IMR-90 (cell line): Measurements from ENCODE around the gene ALOX5AP. TPM values are rescaled to one million over a fixed set of nuclear protein-coding genes. Genes with fewer than 3 reads are reported as not detected.

Experiments used
- ATAC-seq: fragments of 200-7000 bp; cut with Tn5 transposase; 2 replicates; pipeline ENCODE4 v1.9.1; 2020; ENCODE audit warnings: low read depth, mild to moderate bottlenecking, moderate library complexity
- BruUV-seq: library from RNA; stranded (reverse); fragments of 400-500 nt; replicated peaks from 2 replicates; lab custom pipeline; 2021; lab: Mats Ljungman, UMichigan
- CTCF ChIA-PET: fragments of 300-600 bp; formaldehyde crosslinking; extraction: SDS; loops from one replicate; lab custom pipeline; 2021; ENCODE audit warnings: antibody characterized with exemption; lab: Yijun Ruan, JAX
- POLR2A ChIA-PET: fragments of 300-600 bp; sonication (Branson Sonifier 250); formaldehyde crosslinking; loops from one replicate; lab custom pipeline; 2022; ENCODE audit warnings: antibody characterized with exemption; ENCODE audit not compliant: unreplicated experiment; lab: Charles Lee
- DNase-seq: peaks from one replicate; pipeline ENCODE4 v3.0.0; 2013
- H2AFZ ChIP-seq: replicated peaks from 2 replicates; pipeline ENCODE3; 2013; ENCODE audit warnings: low read length, mild to moderate bottlenecking; ENCODE audit not compliant: poor library complexity
- H2AK5ac ChIP-seq: 2 replicates; pipeline ENCODE4 v1.6.1; 2013; ENCODE audit warnings: low read depth, low read length, inconsistent platforms
- H2AK9ac ChIP-seq: replicated peaks from 2 replicates; pipeline ENCODE3; 2013; ENCODE audit warnings: mild to moderate bottlenecking, low read depth, low read length, moderate library complexity; ENCODE audit not compliant: poor library complexity
- H2BK120ac ChIP-seq: 2 replicates; pipeline ENCODE4 v1.6.1; 2013; ENCODE audit warnings: low read depth, low read length, inconsistent platforms
- H2BK15ac ChIP-seq: 3 replicates; pipeline ENCODE4 v1.6.1; 2013; ENCODE audit warnings: low read depth, low read length, inconsistent platforms
- H2BK20ac ChIP-seq: 2 replicates; pipeline ENCODE4 v1.6.1; 2013; ENCODE audit warnings: low read depth, mild to moderate bottlenecking, inconsistent platforms, low read length, moderate library complexity
- H2BK5ac ChIP-seq: 2 replicates; pipeline ENCODE4 v1.6.1; 2013; ENCODE audit warnings: mild to moderate bottlenecking, low read depth, low read length, inconsistent platforms; ENCODE audit not compliant: poor library complexity, severe bottlenecking
- H3K14ac ChIP-seq: replicated peaks from 2 replicates; pipeline ENCODE4 v1.6.1; 2013; ENCODE audit warnings: low read depth, low read length, inconsistent platforms
- H3K18ac ChIP-seq: 2 replicates; pipeline ENCODE4 v1.6.1; 2013; ENCODE audit warnings: low read depth, low read length, control low read depth
- H3K23ac ChIP-seq: 2 replicates; pipeline ENCODE4 v1.6.1; 2013; ENCODE audit warnings: low read depth, low read length, inconsistent platforms
- H3K27ac ChIP-seq: 2 replicates; pipeline ENCODE4 v1.5.1; 2013; ENCODE audit warnings: mild to moderate bottlenecking, control low read depth, low read length; ENCODE audit not compliant: insufficient read depth
- H3K27me3 ChIP-seq: 2 replicates; pipeline ENCODE4 v1.6.1; 2013; ENCODE audit warnings: low read length; ENCODE audit not compliant: control insufficient read depth, insufficient read depth
- H3K36me3 ChIP-seq: 2 replicates; pipeline ENCODE4 v1.6.1; 2013; ENCODE audit warnings: low read length, mixed read lengths; ENCODE audit not compliant: control insufficient read depth, insufficient read depth
- H3K4ac ChIP-seq: 2 replicates; pipeline ENCODE4 v1.6.1; 2013; ENCODE audit warnings: low read depth, low read length, inconsistent platforms
- H3K4me1 ChIP-seq: 2 replicates; pipeline ENCODE4 v1.6.1; 2013; ENCODE audit warnings: low read length, mixed read lengths; ENCODE audit not compliant: control insufficient read depth, insufficient read depth
- H3K4me2 ChIP-seq: 2 replicates; pipeline ENCODE4 v1.6.1; 2013; ENCODE audit warnings: low read depth, mild to moderate bottlenecking, control low read depth, low read length, moderate library complexity
- H3K4me3 ChIP-seq: 2 replicates; pipeline ENCODE4 v1.5.1; 2013; ENCODE audit warnings: low read depth, mild to moderate bottlenecking, control low read depth, low read length, moderate library complexity; ENCODE audit not compliant: insufficient read depth
- H3K56ac ChIP-seq: 2 replicates; pipeline ENCODE4 v1.6.1; 2013; ENCODE audit warnings: low read length, inconsistent platforms; ENCODE audit not compliant: insufficient read depth; ENCODE audit errors: extremely low read depth
- H3K79me1 ChIP-seq, 2 experiments: 2 replicates each; pipeline ENCODE4 v1.6.1; 2013; ENCODE audit warnings: low read length in 2 of 2, inconsistent platforms in 1 of 2, low read depth in 1 of 2
- H3K9ac ChIP-seq: 2 replicates; pipeline ENCODE4 v1.6.1; 2013; ENCODE audit warnings: low read depth, low read length, control low read depth
- H3K9me1 ChIP-seq: 2 replicates; pipeline ENCODE4 v1.6.1; 2013; ENCODE audit warnings: low read length, inconsistent platforms; ENCODE audit not compliant: insufficient read depth
- H3K9me3 ChIP-seq: 2 replicates; pipeline ENCODE4 v1.6.1; 2013; ENCODE audit warnings: low read length; ENCODE audit not compliant: control insufficient read depth, insufficient read depth
- H4K20me1 ChIP-seq: 2 replicates; pipeline ENCODE4 v1.6.1; 2013; ENCODE audit warnings: low read length, inconsistent platforms; ENCODE audit not compliant: insufficient read depth
- H4K5ac ChIP-seq: 2 replicates; pipeline ENCODE4 v1.6.1; 2013; ENCODE audit warnings: mild to moderate bottlenecking, low read depth, low read length, control low read depth
- H4K8ac ChIP-seq, 2 experiments: 2 replicates each; pipeline ENCODE4 v1.6.1; 2013; ENCODE audit warnings: low read depth in 2 of 2, low read length in 2 of 2, control low read depth in 1 of 2, inconsistent platforms in 1 of 2
- H4K91ac ChIP-seq: 2 replicates; pipeline ENCODE4 v1.6.1; 2013; ENCODE audit warnings: low read depth, low read length, inconsistent platforms; ENCODE audit not compliant: insufficient read depth
- BHLHE40 ChIP-seq: fragments of 150-350 bp; IDR thresholded peaks from 2 replicates; pipeline ENCODE4 v1.6.1; 2016; ENCODE audit warnings: mild to moderate bottlenecking, low read depth, low read length
- CEBPB ChIP-seq: IDR thresholded peaks from 2 replicates; pipeline ENCODE4 v1.6.1; 2012; ENCODE audit warnings: low read depth, low read length, improper control_type of control experiment
- WGBS, 2 experiments: methylation state at CpG; one replicate each; pipeline versions ENCODE4 v1.1.5 to v1.1.7; 2013; ENCODE audit warnings: missing lambda C conversion rate in 2 of 2; ENCODE audit not compliant: insufficient read length in 1 of 2; ENCODE audit errors: extremely low coverage in 2 of 2; 5-methylcytosine and 5-hydroxymethylcytosine counted together
- dilution Hi-C: fragments of 300-500 bp; cut with HindIII; formaldehyde crosslinking; loops from one replicate; pipeline ENCODE4 v1.14.3; 2018; ENCODE audit warnings: low sequenced_read_pairs; ENCODE audit not compliant: unreplicated experiment
- in situ Hi-C: fragments of 300-500 bp; cut with MboI; formaldehyde crosslinking; loops from 3 replicates; pipeline ENCODE4 v1.14.3; 2019; ENCODE audit warnings: low sequenced_read_pairs, inconsistent platforms, mixed read lengths
- intact Hi-C: fragments of 100-400 bp; cut with micrococcal nuclease; formaldehyde crosslinking; loops from 2 replicates; pipeline ENCODE4 v1.10.0; 2022
- polyA plus RNA-seq, 3 experiments: library from polyadenylated mRNA; depleted of rRNA; stranded (reverse); fragments of >200 nt; gene quantifications; 2 replicates each; pipeline ENCODE4 v1.2.3, GENCODE V29; 2012; ENCODE audit warnings: low replicate concordance in 1 of 3
- total RNA-seq: library from RNA; depleted of rRNA; stranded (reverse); fragments of >200 nt; gene quantifications from 2 replicates; pipeline ENCODE4 v1.2.3, GENCODE V29; 2012

ALOX5AP gene
- total and polyA plus RNA-seq, 2 of the 4 experiments (the other 2 are of a cell fraction): 0.62 TPM; not detected in 1

DNA sequence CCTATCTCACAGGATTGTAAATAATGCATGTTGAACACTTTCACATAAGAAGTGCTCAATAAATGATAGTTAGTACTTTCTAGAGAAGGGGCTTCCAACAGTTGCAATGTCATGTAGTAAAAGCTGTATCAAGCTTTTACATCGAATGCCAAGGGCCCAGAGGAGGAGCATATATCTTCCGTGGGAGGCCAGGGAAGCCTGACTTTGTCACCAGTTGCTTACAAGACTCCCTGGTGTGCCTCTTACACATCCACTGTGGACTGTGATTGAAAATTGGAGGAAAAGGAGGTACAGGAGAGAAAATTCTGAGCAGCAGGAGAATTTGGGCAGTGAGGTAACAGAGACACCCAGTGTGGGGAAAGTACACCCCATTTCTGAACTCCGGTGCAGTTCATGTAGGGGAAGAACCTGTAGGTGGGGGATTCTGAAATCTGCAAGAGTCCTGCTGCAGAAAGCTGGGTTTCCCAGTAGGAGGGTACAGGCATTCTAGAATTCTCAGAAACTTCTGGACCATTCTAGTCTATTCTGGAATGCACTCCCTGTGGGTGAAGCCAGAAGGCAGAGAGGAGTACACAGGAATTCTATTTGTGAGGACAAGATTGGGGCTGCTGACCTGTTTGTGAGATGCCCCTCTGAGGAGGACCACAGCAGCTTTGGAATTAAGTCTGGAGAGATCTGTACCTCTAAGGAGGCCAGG, 54.0 kb downstream of the ALOX5AP start:
- no TSS peak for BruUV-seq
- CTCF ChIA-PET: no interaction called here
- intact Hi-C loops (no loop called here), dilution Hi-C loops (no loop called here), in situ Hi-C loops (no loop called here)
- Histone ChIP-seq H3K18ac (no peak overlapping the region), H4K91ac (peak overlapping the region; percentile 53; the same call in 1 of the 2 replicates), H3K9me3 (no peaks in the 10 kb centered on the region), H3K79me1 (no peaks in the 10 kb centered on the region), H3K14ac (0 out of 2 replicates have a peak overlapping the region, but pooled peaks have one; percentile 30), H3K23ac (no peak overlapping the region), H3K4me3 (no peak overlapping the region), H2BK5ac (no peak overlapping the region), H4K5ac (peak overlapping the region; percentile 5), H3K27ac (no peak overlapping the region), H4K20me1 (no peaks in the 10 kb centered on the region), H3K27me3 (no peaks in the 10 kb centered on the region), H3K9me1 (peaks cover 16% of the 10 kb centered on the region), H3K9ac (no peak overlapping the region), H3K56ac (no peak overlapping the region), H2BK120ac (peak overlapping the region; percentile 52), H2AK9ac (no peak overlapping the region), H2AK5ac (peak overlapping the region; percentile 20; the same call in 1 of the 2 replicates), H3K4me2 (no peak overlapping the region), H3K36me3 (no peaks in the 10 kb centered on the region), H2AFZ (no peak overlapping the region), H4K8ac (no peak overlapping the region; a peak in 1 of 4 replicates), H2BK20ac (0 out of 2 replicates have a peak overlapping the region, but pooled peaks have one; percentile 5), H3K4me1 (peaks cover 23% of the 10 kb centered on the region), H3K4ac (peak overlapping the region; percentile 64; the same call in 1 of the 2 replicates), H2BK15ac (peak overlapping the region; percentile 15; the same call in 2 of the 3 replicates)
- ATAC-seq: no peak
- no peak for TF ChIP-seq CEBPB
- no peak for TF ChIP-seq BHLHE40
- POLR2A ChIA-PET: interaction anchor here (0.9 kb wide), 1 partner anchor 99 kb away, joined by 5 read pairs; no protein-coding TSS in a partner anchor
- no CpG with 5 or more reads among the region's 3 CpGs for WGBS, 2 experiments
- DNase-seq: no peak
